HG02642 (cell line): ENCODE measurements around the gene MLN.
"Not testable (repeated sequence)": the region's sequence is repeated elsewhere in the genome, so short reads cannot be mapped to it uniquely, and the experiment has no call there.

ENCODE experiments used
- ATAC-seq: cut with Tn5 transposase; IDR thresholded peaks from one replicate; pipeline ENCODE4 v1.9.1; 2021; ENCODE audit warnings: mild to moderate bottlenecking; ENCODE audit not compliant: unreplicated experiment, poor library complexity

Gene MLN

GRCh38 chr6:33836806-33837469 lies 33.1 kb upstream of the MLN start:
- ATAC-seq: no peak

GRCh38 chr6:33834401-33835392 lies 30.9 kb upstream of the MLN start:
- no peak for ATAC-seq

- no peak for ATAC-seq
Measured at GRCh38 chr6:33833599-33833998, 29.8 kb upstream of the MLN start.

- ATAC-seq: not testable (repeated sequence)
Measured at GRCh38 chr6:33832831-33833230, 29.0 kb upstream of the MLN start.

- ATAC-seq: not testable (repeated sequence)
Measured at GRCh38 chr6:33831725-33832124, 27.9 kb upstream of the MLN start.

GRCh38 chr6:33830635-33831240 lies 26.9 kb upstream of the MLN start:
- no peak for ATAC-seq

GRCh38 chr6:33828764-33829731 lies 25.2 kb upstream of the MLN start:
- no peak for ATAC-seq

- ATAC-seq: no peak
Measured at GRCh38 chr6:33828452-33828763, 24.6 kb upstream of the MLN start.

GRCh38 chr6:33827546-33828451 lies 24.0 kb upstream of the MLN start:
- no peak for ATAC-seq

- no peak for ATAC-seq
Measured at GRCh38 chr6:33826537-33826936, 22.7 kb upstream of the MLN start.

GRCh38 chr6:33824461-33825154 lies 20.8 kb upstream of the MLN start:
- no peak for ATAC-seq

- no peak for ATAC-seq
Measured at GRCh38 chr6:33823806-33824205, 20.0 kb upstream of the MLN start.

- no peak for ATAC-seq
Measured at GRCh38 chr6:33822575-33823395, 19.0 kb upstream of the MLN start.

- no peak for ATAC-seq
Measured at GRCh38 chr6:33820784-33821520, 17.1 kb upstream of the MLN start.

GRCh38 chr6:33820243-33820642 lies 16.4 kb upstream of the MLN start:
- ATAC-seq: no peak

- no peak for ATAC-seq
Measured at GRCh38 chr6:33819021-33819420, 15.2 kb upstream of the MLN start.

GRCh38 chr6:33818293-33818692 lies 14.5 kb upstream of the MLN start:
- ATAC-seq: no peak
